GM23338 (cell line): ENCODE measurements around the gene HERPUD2. TPM values are rescaled to one million over a fixed set of nuclear protein-coding genes. Genes with fewer than 3 reads are reported as not detected.

Experiments used
- ATAC-seq: fragments of 200-7000 bp; cut with Tn5 transposase; 3 replicates; pipeline ENCODE4 v1.9.1; 2020
- DNase-seq: peaks from one replicate; pipeline ENCODE4 v3.0.0-alpha.2; 2015; ENCODE audit warnings: low spot score
- H2AFZ ChIP-seq: fragments of 200-600 bp; sonication (generic); 2 replicates; pipeline ENCODE4 v1.8.0; 2016; ENCODE audit warnings: antibody characterized with exemption, mild to moderate bottlenecking, moderate library complexity
- H3F3A ChIP-seq: fragments of 200-600 bp; sonication (generic); replicated peaks from 2 replicates; pipeline ENCODE4 v1.8.0; 2017; ENCODE audit warnings: antibody characterized with exemption, mixed run types, low read depth
- H3K27ac ChIP-seq: fragments of 200-600 bp; sonication (generic); 2 replicates; pipeline ENCODE4 v1.6.1; 2016; ENCODE audit warnings: low read depth
- H3K27me3 ChIP-seq: fragments of 200-600 bp; sonication (generic); 2 replicates; pipeline ENCODE4 v1.8.0; 2016; ENCODE audit warnings: mild to moderate bottlenecking, mixed run types, moderate library complexity; ENCODE audit not compliant: insufficient read depth
- H3K36me3 ChIP-seq: fragments of 200-600 bp; sonication (generic); 2 replicates; pipeline ENCODE4 v1.8.0; 2016; ENCODE audit warnings: mild to moderate bottlenecking; ENCODE audit not compliant: insufficient read depth
- H3K4me1 ChIP-seq: fragments of 200-600 bp; sonication (generic); 2 replicates; pipeline ENCODE4 v1.8.0; 2016; ENCODE audit warnings: mild to moderate bottlenecking, moderate library complexity; ENCODE audit not compliant: insufficient read depth
- H3K4me2 ChIP-seq: fragments of 200-600 bp; sonication (generic); 2 replicates; pipeline ENCODE4 v1.7.1; 2017; ENCODE audit warnings: mixed run types
- H3K4me3 ChIP-seq: fragments of 200-600 bp; sonication (generic); 2 replicates; pipeline ENCODE4 v1.6.1; 2016; ENCODE audit warnings: mixed run types
- H3K79me2 ChIP-seq: fragments of 200-600 bp; sonication (generic); replicated peaks from 2 replicates; pipeline ENCODE4 v1.8.0; 2017; ENCODE audit warnings: mild to moderate bottlenecking; ENCODE audit not compliant: insufficient read depth
- H3K9me2 ChIP-seq: fragments of 200-600 bp; sonication (generic); 2 replicates; pipeline ENCODE4 v1.8.0; 2017; ENCODE audit not compliant: insufficient read depth
- H4K20me1 ChIP-seq: fragments of 200-600 bp; sonication (generic); replicated peaks from 2 replicates; pipeline ENCODE4 v1.8.0; 2017; ENCODE audit warnings: mild to moderate bottlenecking; ENCODE audit not compliant: insufficient read depth
- H3K27ac Mint-ChIP-seq: 2 replicates; pipeline ENCODE4 v1.8.0; 2020; ENCODE audit warnings: inconsistent platforms, mild to moderate bottlenecking, moderate library complexity, mixed read lengths
- H3K27me3 Mint-ChIP-seq: 3 replicates; pipeline ENCODE4 v1.8.0; 2022; ENCODE audit warnings: low read depth, mild to moderate bottlenecking, moderate library complexity, mixed read lengths, inconsistent platforms; ENCODE audit not compliant: insufficient read depth, poor library complexity
- H3K36me3 Mint-ChIP-seq: 3 replicates; pipeline ENCODE4 v1.8.0; 2021; ENCODE audit warnings: low read depth, mild to moderate bottlenecking, inconsistent platforms, moderate library complexity, mixed read lengths
- H3K4me1 Mint-ChIP-seq: 3 replicates; pipeline ENCODE4 v1.8.0; 2020; ENCODE audit warnings: mild to moderate bottlenecking, inconsistent platforms, mixed read lengths
- H3K4me3 Mint-ChIP-seq: 3 replicates; pipeline ENCODE4 v1.8.0; 2021; ENCODE audit warnings: moderate library complexity, mild to moderate bottlenecking, inconsistent platforms, mixed read lengths
- H3K9me3 Mint-ChIP-seq: 3 replicates; pipeline ENCODE4 v1.8.0; 2020; ENCODE audit warnings: moderate library complexity, mild to moderate bottlenecking, inconsistent platforms, mixed read lengths
- CREB1 ChIP-seq: fragments of 250-450 bp; sonication (Bioruptor Pico); IDR thresholded peaks from 2 replicates; pipeline ENCODE4 v1.5.0; 2020; ENCODE audit warnings: low read depth, mild to moderate bottlenecking, moderate library complexity
- EZH2 ChIP-seq: fragments of 200-600 bp; sonication (generic); IDR thresholded peaks from one replicate; pipeline ENCODE4 v1.8.0; 2017; ENCODE audit warnings: antibody characterized with exemption, mild to moderate bottlenecking, low read depth; ENCODE audit not compliant: unreplicated experiment
- NANOG ChIP-seq: IDR thresholded peaks from 2 replicates; pipeline ENCODE4 v1.6.1; 2016; ENCODE audit warnings: antibody characterized with exemption, borderline replicate concordance
- STAT1 ChIP-seq: IDR thresholded peaks from one replicate; pipeline ENCODE4 v1.6.1; 2016; ENCODE audit warnings: antibody characterized with exemption; ENCODE audit not compliant: unreplicated experiment
- polyA plus RNA-seq: library from polyadenylated mRNA; unstranded; fragments of >200 nt; fragmentation: Nextera tagmentation; extraction: Ambion mirVana; gene quantifications from 2 replicates; pipeline ENCODE4 v1.2.1, GENCODE V29; 2016
- total RNA-seq: library from RNA; depleted of rRNA; stranded (reverse); fragments of >200 nt; shearing (Covaris generic); gene quantifications from 2 replicates; pipeline ENCODE4 v1.2.3, GENCODE V29; 2014
- TF ChIP-seq, protein P1 (sequence below), 2 experiments: fragments of 200-600 bp in 1 of 2; sonication (generic) in 1 of 2; conservative IDR thresholded peaks; 2 replicates each; pipeline versions ENCODE4 v1.5.1 to v1.6.1; 2016 to 2017; ENCODE audit warnings: antibody characterized with exemption in 2 of 2, low read depth in 2 of 2, mild to moderate bottlenecking in 2 of 2, moderate library complexity in 1 of 2
- TF ChIP-seq, protein P2 (sequence below): fragments of 250-450 bp; sonication (Bioruptor Pico); IDR thresholded peaks from 2 replicates; pipeline ENCODE4 v1.5.0; 2020; ENCODE audit warnings: mild to moderate bottlenecking, moderate library complexity

Gene HERPUD2
- total and polyA plus RNA-seq, 2 experiments from 2014 or later, result 8.0 to 12.0 TPM

DNA sequence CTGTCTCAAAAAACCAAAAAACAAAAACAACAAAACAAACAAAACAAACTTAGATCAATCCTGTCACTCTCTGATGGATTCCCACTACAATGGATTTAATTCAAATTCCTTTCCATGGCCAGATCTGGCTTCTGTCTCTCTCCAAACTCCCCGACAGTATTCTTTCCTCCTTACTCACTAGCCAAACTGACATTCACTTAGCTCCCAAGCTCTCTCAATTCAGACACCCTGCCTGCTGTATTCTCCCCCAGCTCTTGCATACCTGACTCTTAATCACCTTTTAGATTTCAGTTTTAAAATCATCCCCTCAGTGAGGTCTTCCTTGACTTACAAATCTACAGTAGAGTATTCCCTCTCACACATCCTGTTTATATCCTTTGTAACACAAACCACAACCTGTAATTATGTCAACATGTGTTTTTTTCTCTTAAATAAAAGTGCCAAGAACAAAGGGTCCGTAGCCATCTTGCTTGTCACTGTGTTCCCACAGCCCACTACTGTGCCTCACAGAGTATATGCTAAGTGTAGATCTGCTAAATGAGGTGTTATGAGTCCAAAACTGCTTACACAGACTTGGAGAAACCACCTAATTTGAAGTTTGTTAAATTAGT, 14.4 kb downstream of the HERPUD2 start:
- DNase-seq (no peak), ATAC-seq (peak; percentile 74)
- TF ChIP-seq, protein P1, sequence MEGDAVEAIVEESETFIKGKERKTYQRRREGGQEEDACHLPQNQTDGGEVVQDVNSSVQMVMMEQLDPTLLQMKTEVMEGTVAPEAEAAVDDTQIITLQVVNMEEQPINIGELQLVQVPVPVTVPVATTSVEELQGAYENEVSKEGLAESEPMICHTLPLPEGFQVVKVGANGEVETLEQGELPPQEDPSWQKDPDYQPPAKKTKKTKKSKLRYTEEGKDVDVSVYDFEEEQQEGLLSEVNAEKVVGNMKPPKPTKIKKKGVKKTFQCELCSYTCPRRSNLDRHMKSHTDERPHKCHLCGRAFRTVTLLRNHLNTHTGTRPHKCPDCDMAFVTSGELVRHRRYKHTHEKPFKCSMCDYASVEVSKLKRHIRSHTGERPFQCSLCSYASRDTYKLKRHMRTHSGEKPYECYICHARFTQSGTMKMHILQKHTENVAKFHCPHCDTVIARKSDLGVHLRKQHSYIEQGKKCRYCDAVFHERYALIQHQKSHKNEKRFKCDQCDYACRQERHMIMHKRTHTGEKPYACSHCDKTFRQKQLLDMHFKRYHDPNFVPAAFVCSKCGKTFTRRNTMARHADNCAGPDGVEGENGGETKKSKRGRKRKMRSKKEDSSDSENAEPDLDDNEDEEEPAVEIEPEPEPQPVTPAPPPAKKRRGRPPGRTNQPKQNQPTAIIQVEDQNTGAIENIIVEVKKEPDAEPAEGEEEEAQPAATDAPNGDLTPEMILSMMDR (conservative IDR thresholded peaks at IDR 0.05; ENCODE audit: low read depth in 2 of 2), result no peak
- TF ChIP-seq, protein P2, sequence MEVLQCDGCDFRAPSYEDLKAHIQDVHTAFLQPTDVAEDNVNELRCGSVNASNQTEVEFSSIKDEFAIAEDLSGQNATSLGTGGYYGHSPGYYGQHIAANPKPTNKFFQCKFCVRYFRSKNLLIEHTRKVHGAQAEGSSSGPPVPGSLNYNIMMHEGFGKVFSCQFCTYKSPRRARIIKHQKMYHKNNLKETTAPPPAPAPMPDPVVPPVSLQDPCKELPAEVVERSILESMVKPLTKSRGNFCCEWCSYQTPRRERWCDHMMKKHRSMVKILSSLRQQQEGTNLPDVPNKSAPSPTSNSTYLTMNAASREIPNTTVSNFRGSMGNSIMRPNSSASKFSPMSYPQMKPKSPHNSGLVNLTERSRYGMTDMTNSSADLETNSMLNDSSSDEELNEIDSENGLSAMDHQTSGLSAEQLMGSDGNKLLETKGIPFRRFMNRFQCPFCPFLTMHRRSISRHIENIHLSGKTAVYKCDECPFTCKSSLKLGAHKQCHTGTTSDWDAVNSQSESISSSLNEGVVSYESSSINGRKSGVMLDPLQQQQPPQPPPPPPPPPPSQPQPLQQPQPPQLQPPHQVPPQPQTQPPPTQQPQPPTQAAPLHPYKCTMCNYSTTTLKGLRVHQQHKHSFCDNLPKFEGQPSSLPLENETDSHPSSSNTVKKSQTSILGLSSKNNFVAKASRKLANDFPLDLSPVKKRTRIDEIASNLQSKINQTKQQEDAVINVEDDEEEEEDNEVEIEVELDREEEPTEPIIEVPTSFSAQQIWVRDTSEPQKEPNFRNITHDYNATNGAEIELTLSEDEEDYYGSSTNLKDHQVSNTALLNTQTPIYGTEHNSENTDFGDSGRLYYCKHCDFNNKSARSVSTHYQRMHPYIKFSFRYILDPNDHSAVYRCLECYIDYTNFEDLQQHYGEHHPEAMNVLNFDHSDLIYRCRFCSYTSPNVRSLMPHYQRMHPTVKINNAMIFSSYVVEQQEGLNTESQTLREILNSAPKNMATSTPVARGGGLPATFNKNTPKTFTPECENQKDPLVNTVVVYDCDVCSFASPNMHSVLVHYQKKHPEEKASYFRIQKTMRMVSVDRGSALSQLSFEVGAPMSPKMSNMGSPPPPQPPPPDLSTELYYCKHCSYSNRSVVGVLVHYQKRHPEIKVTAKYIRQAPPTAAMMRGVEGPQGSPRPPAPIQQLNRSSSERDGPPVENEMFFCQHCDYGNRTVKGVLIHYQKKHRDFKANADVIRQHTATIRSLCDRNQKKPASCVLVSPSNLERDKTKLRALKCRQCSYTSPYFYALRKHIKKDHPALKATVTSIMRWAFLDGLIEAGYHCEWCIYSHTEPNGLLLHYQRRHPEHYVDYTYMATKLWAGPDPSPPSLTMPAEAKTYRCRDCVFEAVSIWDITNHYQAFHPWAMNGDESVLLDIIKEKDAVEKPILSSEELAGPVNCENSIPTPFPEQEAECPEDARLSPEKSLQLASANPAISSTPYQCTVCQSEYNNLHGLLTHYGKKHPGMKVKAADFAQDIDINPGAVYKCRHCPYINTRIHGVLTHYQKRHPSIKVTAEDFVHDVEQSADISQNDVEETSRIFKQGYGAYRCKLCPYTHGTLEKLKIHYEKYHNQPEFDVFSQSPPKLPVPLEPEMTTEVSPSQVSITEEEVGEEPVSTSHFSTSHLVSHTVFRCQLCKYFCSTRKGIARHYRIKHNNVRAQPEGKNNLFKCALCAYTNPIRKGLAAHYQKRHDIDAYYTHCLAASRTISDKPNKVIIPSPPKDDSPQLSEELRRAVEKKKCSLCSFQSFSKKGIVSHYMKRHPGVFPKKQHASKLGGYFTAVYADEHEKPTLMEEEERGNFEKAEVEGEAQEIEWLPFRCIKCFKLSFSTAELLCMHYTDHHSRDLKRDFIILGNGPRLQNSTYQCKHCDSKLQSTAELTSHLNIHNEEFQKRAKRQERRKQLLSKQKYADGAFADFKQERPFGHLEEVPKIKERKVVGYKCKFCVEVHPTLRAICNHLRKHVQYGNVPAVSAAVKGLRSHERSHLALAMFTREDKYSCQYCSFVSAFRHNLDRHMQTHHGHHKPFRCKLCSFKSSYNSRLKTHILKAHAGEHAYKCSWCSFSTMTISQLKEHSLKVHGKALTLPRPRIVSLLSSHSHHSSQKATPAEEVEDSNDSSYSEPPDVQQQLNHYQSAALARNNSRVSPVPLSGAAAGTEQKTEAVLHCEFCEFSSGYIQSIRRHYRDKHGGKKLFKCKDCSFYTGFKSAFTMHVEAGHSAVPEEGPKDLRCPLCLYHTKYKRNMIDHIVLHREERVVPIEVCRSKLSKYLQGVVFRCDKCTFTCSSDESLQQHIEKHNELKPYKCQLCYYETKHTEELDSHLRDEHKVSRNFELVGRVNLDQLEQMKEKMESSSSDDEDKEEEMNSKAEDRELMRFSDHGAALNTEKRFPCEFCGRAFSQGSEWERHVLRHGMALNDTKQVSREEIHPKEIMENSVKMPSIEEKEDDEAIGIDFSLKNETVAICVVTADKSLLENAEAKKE (CRISPR knock-in tag), result no peak
- TF ChIP-seq STAT1 (no peak), EZH2 (no peak), NANOG (no peak), CREB1 (no peak)
- Mint-ChIP-seq H3K4me1 (peaks cover 31% of the 10 kb centered on the region), H3K27ac (peak overlapping the region; percentile 79), H3K36me3 (peaks cover 13% of the 10 kb centered on the region; the same call in 2 of the 3 replicates), H3K4me3 (no peak overlapping the region), H3K27me3 (no peaks in the 10 kb centered on the region), H3K9me3 (peaks cover 3% of the 10 kb centered on the region; the same call in 1 of the 3 replicates)
- Histone ChIP-seq H2AFZ (no peak overlapping the region), H3K36me3 (no peaks in the 10 kb centered on the region), H3K79me2 (peaks cover 45% of the 10 kb centered on the region), H3K4me2 (no peak overlapping the region), H3F3A (no peaks in the 10 kb centered on the region), H3K27ac (0 out of 2 replicates have a peak overlapping the region, but pooled peaks have one; percentile 18), H4K20me1 (no peaks in the 10 kb centered on the region), H3K9me2 (no peaks in the 10 kb centered on the region), H3K27me3 (no peaks in the 10 kb centered on the region), H3K4me1 (peaks cover 9% of the 10 kb centered on the region), H3K4me3 (no peak overlapping the region)
